K562 (cell line): ENCODE results near the gene RPS10. TPM values are rescaled to one million over a fixed set of nuclear protein-coding genes. Genes with fewer than 3 reads are reported as not detected.

ENCODE experiments used
- BACH1 ChIP-seq: fragments of 200-800 bp; sonication (Bioruptor generic); IDR thresholded peaks from 2 replicates; pipeline ENCODE4 v1.6.1; 2016; ENCODE audit warnings: missing genetic modification characterization, missing compliant biosample characterization
- BMI1 ChIP-seq: fragments of 150-350 bp; IDR thresholded peaks from 2 replicates; pipeline ENCODE4 v1.6.1; 2014; ENCODE audit warnings: low read length
- EP400 ChIP-seq: fragments of 450-650 bp; IDR thresholded peaks from 2 replicates; pipeline ENCODE4 v1.6.1; 2017; ENCODE audit warnings: antibody characterized with exemption, mild to moderate bottlenecking, moderate library complexity
- ESRRA ChIP-seq: fragments of 450-650 bp; IDR thresholded peaks from 2 replicates; pipeline ENCODE4 v1.6.1; 2014; ENCODE audit warnings: low read depth, mild to moderate bottlenecking, moderate library complexity, borderline replicate concordance
- FOXK1 ChIP-seq: sonication (generic); formaldehyde crosslinking; IDR thresholded peaks from 2 replicates; pipeline ENCODE4 v1.8.0; 2022; ENCODE audit warnings: missing genetic modification reagents, mild to moderate bottlenecking, borderline replicate concordance
- FOXM1 ChIP-seq, 2 experiments: fragments of 450-650 bp in 1 of 2; sonication (generic) in 1 of 2; formaldehyde crosslinking in 1 of 2; IDR thresholded peaks; 2 replicates each; pipeline versions ENCODE4 v1.6.1 to v1.9.0; 2017 to 2022; ENCODE audit warnings: low read depth in 2 of 2, mild to moderate bottlenecking in 2 of 2, missing genetic modification reagents in 1 of 2, moderate library complexity in 1 of 2
- PKNOX1 ChIP-seq: fragments of 450-650 bp; IDR thresholded peaks from 2 replicates; pipeline ENCODE4 v1.6.1; 2016
- PPARD ChIP-seq: fragments of 250-450 bp; sonication (Bioruptor Pico); IDR thresholded peaks from 2 replicates; pipeline ENCODE4 v1.8.0; 2022; ENCODE audit warnings: inconsistent platforms, mild to moderate bottlenecking, moderate library complexity
- RBFOX2 ChIP-seq: fragments of 200-400 bp; formaldehyde crosslinking; IDR thresholded peaks from 2 replicates; pipeline ENCODE4 v1.6.1; 2017; ENCODE audit warnings: low read depth, mild to moderate bottlenecking, low read length, moderate library complexity
- SAP30 ChIP-seq: fragments of 200-600 bp; sonication (generic); IDR thresholded peaks from 2 replicates; pipeline ENCODE4 v1.6.1; 2012; ENCODE audit warnings: borderline replicate concordance, low read depth, mild to moderate bottlenecking, moderate library complexity, low read length, control low read depth, inconsistent platforms; ENCODE audit not compliant: insufficient read depth, poor library complexity, severe bottlenecking
- USF1 ChIP-seq: sonication (generic); formaldehyde crosslinking; IDR thresholded peaks from 2 replicates; pipeline ENCODE4 v1.9.0; 2022; ENCODE audit warnings: mild to moderate bottlenecking, missing genetic modification reagents
- ZBTB12 ChIP-seq: fragments of 250-450 bp; sonication (Bioruptor Pico); IDR thresholded peaks from 2 replicates; pipeline ENCODE4 v1.4.0; 2020
- ZNF511 ChIP-seq: sonication (generic); formaldehyde crosslinking; IDR thresholded peaks from 2 replicates; pipeline ENCODE4 v1.8.0; 2022; ENCODE audit warnings: mild to moderate bottlenecking, missing genetic modification reagents
- polyA plus RNA-seq, 8 experiments: library from polyadenylated mRNA; depleted of rRNA in 4 of 8; stranded (reverse) in 5 of 8; unstranded in 3 of 8; fragments of >200 nt; fragmentation: Nextera tagmentation in 2 of 8; fragmentation: Illumina TruSeq in 1 of 8; extraction: Ambion mirVana in 2 of 8; extraction: Trizol in 1 of 8; gene quantifications; 2 replicates each; pipeline versions ENCODE4 v1.2.1 to v1.2.3, GENCODE V29; 2011 to 2014; ENCODE audit warnings: inconsistent platforms in 1 of 8, missing spikeins in 1 of 8
- total RNA-seq, 7 experiments: library from RNA; depleted of rRNA in 6 of 7; stranded (reverse); fragments of >200 nt in 6 of 7; fragmentation: Illumina TruSeq in 2 of 7; extraction: Trizol in 2 of 7; gene quantifications; 2 replicates each; pipeline versions ENCODE4 v1.2.1 to v1.2.3, GENCODE V29; 2011 to 2021; ENCODE audit warnings: low replicate concordance in 1 of 7
- TF ChIP-seq, protein P1 (sequence below): sonication (generic); formaldehyde crosslinking; IDR thresholded peaks from 2 replicates; pipeline ENCODE4 v1.8.1; 2023; ENCODE audit warnings: mild to moderate bottlenecking, missing genetic modification reagents
- TF ChIP-seq, protein P2 (sequence below): fragments of 250-450 bp; sonication (Bioruptor Pico); IDR thresholded peaks from 2 replicates; pipeline ENCODE4 v1.8.0; 2021; ENCODE audit warnings: mild to moderate bottlenecking, moderate library complexity

Gene RPS10
- total and polyA plus RNA-seq, 9 of the 15 experiments (the other 6 are each of a cell fraction or from before 2014, with no cell fraction given): 2,680 to 5,251 (median 3,876) TPM

GRCh38 chr6:34425498-34426410 is at the start of gene RPS10 (continued):
- TF ChIP-seq, protein P1, sequence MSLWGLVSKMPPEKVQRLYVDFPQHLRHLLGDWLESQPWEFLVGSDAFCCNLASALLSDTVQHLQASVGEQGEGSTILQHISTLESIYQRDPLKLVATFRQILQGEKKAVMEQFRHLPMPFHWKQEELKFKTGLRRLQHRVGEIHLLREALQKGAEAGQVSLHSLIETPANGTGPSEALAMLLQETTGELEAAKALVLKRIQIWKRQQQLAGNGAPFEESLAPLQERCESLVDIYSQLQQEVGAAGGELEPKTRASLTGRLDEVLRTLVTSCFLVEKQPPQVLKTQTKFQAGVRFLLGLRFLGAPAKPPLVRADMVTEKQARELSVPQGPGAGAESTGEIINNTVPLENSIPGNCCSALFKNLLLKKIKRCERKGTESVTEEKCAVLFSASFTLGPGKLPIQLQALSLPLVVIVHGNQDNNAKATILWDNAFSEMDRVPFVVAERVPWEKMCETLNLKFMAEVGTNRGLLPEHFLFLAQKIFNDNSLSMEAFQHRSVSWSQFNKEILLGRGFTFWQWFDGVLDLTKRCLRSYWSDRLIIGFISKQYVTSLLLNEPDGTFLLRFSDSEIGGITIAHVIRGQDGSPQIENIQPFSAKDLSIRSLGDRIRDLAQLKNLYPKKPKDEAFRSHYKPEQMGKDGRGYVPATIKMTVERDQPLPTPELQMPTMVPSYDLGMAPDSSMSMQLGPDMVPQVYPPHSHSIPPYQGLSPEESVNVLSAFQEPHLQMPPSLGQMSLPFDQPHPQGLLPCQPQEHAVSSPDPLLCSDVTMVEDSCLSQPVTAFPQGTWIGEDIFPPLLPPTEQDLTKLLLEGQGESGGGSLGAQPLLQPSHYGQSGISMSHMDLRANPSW (CRISPR knock-in tag): 0 out of 2 replicates have a peak, but pooled peaks have one; percentile 68
- TF ChIP-seq PKNOX1: no peak
- peak; percentile 78; the same call in 1 of the 2 replicates for TF ChIP-seq ESRRA
- peak; percentile 99 for TF ChIP-seq EP400
- TF ChIP-seq RBFOX2: peak; percentile 99
- no peak for TF ChIP-seq BACH1 (tag)
- TF ChIP-seq FOXK1: peak; percentile 39; the same call in 1 of the 2 replicates
- 0 out of 2 replicates have a peak, but pooled peaks have one; percentile 7 for TF ChIP-seq USF1 (CRISPR knock-in tag)
- TF ChIP-seq, protein P2, sequence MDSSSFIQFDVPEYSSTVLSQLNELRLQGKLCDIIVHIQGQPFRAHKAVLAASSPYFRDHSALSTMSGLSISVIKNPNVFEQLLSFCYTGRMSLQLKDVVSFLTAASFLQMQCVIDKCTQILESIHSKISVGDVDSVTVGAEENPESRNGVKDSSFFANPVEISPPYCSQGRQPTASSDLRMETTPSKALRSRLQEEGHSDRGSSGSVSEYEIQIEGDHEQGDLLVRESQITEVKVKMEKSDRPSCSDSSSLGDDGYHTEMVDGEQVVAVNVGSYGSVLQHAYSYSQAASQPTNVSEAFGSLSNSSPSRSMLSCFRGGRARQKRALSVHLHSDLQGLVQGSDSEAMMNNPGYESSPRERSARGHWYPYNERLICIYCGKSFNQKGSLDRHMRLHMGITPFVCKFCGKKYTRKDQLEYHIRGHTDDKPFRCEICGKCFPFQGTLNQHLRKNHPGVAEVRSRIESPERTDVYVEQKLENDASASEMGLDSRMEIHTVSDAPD (CRISPR knock-in tag): no peak
- no peak for TF ChIP-seq FOXM1 (IDR thresholded peaks at IDR 0.05; ENCODE audit: low read depth)
- peak; percentile 58 for TF ChIP-seq FOXM1 (CRISPR knock-in tag; IDR thresholded peaks at IDR 0.05; ENCODE audit: low read depth)
- TF ChIP-seq SAP30: peak; percentile 90
- peak; percentile 57; the same call in 1 of the 2 replicates for TF ChIP-seq ZNF511
- no peak for TF ChIP-seq PPARD (CRISPR knock-in tag)
- peak; percentile 52 for TF ChIP-seq ZBTB12 (CRISPR knock-in tag)
- TF ChIP-seq BMI1: no peak
